Gastroesophageal sphincter (tissue), 4 donors: ENCODE measurements around the gene EHBP1. TPM values are rescaled to one million over a fixed set of nuclear protein-coding genes. Genes with fewer than 3 reads are reported as not detected.

Experiments used
- ATAC-seq: fragments of 150-250 bp; one replicate; pipeline ENCODE4 v1.9.1; 2016; ENCODE audit warnings: mild to moderate bottlenecking, moderate library complexity
- H3K27ac ChIP-seq, 4 donors: fragments of 200-600 bp; sonication (generic) in 3 of 4; 1 replicate in 3 of 4; 2 replicates in 1 of 4; pipeline ENCODE4 v1.5.1; 2016 to 2019
- H3K27me3 ChIP-seq: fragments of 200-600 bp; sonication (generic); one replicate; pipeline ENCODE4 v1.5.1; 2019
- H3K36me3 ChIP-seq, 2 donors: fragments of 200-600 bp; sonication (generic); one replicate each; pipeline ENCODE4 v1.5.1; 2019; ENCODE audit warnings: control low read depth in 1 of 2
- H3K4me1 ChIP-seq, 3 donors: fragments of 200-600 bp; sonication (generic); 1 replicate in 2 of 3; 2 replicates in 1 of 3; pipeline ENCODE4 v1.5.1; 2016 to 2019; ENCODE audit warnings: control low read depth in 2 of 3
- H3K4me3 ChIP-seq, 2 donors: fragments of 200-600 bp; sonication (generic); one replicate each; pipeline ENCODE4 v1.5.1; 2019; ENCODE audit warnings: mild to moderate bottlenecking in 1 of 2, moderate library complexity in 1 of 2
- H3K9me3 ChIP-seq, 3 donors: fragments of 200-600 bp; sonication (generic); one replicate each; pipeline ENCODE4 v1.5.1; 2017 to 2019; ENCODE audit warnings: control low read depth in 2 of 3
- CTCF ChIP-seq, 4 experiments: fragments of 200-600 bp in 2 of 4; fragments of 450-650 bp in 2 of 4; sonication (generic) in 1 of 4; IDR thresholded peaks; one replicate each; pipeline ENCODE4 v1.5.1; 2017 to 2019; ENCODE audit warnings: antibody characterized with exemption in 4 of 4, mild to moderate bottlenecking in 2 of 4, moderate library complexity in 2 of 4
- EP300 ChIP-seq: sonication (generic); formaldehyde crosslinking; IDR thresholded peaks from one replicate; pipeline ENCODE4 v1.6.1; 2017; ENCODE audit warnings: antibody characterized with exemption, mild to moderate bottlenecking
- POLR2A ChIP-seq, 2 donors: fragments of 450-650 bp; IDR thresholded peaks; one replicate each; pipeline ENCODE4 v1.6.1; 2017; ENCODE audit warnings: antibody characterized with exemption in 2 of 2, mild to moderate bottlenecking in 2 of 2, moderate library complexity in 1 of 2
- POLR2AphosphoS5 ChIP-seq: sonication (generic); formaldehyde crosslinking; IDR thresholded peaks from one replicate; pipeline ENCODE4 v1.6.1; 2017; ENCODE audit warnings: antibody characterized with exemption
- WGBS, 2 donors: methylation state at CpG; one replicate each; pipeline ENCODE4 v1.1.5; 2018; ENCODE audit warnings: low coverage in 1 of 2; 5-methylcytosine and 5-hydroxymethylcytosine counted together
- total RNA-seq, 4 donors: library from RNA; depleted of rRNA; stranded (reverse); fragments of >200 nt; gene quantifications; one replicate each; pipeline ENCODE4 v1.1.0, GENCODE V29; 2016

Gene EHBP1
- total RNA-seq, 4 donors from 2014 or later: 82.4 to 159 (median 146) TPM

- H3K27me3 ChIP-seq: no peaks in the 10 kb centered on the region
- no peaks in the 10 kb centered on the region for H3K4me1 ChIP-seq
- no peak overlapping the region for H3K27ac ChIP-seq
- H3K9me3 ChIP-seq: peaks cover 0 to 12% (median 0%) of the 10 kb centered on the region in 3 donors
- no peak for ATAC-seq
- peaks cover 0 to 38% of the 10 kb centered on the region in 2 donors for H3K36me3 ChIP-seq
- TF ChIP-seq CTCF (IDR thresholded peaks at IDR 0.05) (no peak), POLR2AphosphoS5 (no peak), EP300 (no peak), POLR2A (IDR thresholded peaks at IDR 0.05) (no peak)
- no peak overlapping the region for H3K4me3 ChIP-seq
Observed at GRCh38 chr2:62923242-62923641, 217.7 kb downstream of the EHBP1 start.

- Histone ChIP-seq H3K27me3 (no peaks in the 10 kb centered on the region), H3K4me1 (no peaks in the 10 kb centered on the region), H3K36me3 (peaks cover 0 to 38% of the 10 kb centered on the region in 2 donors), H3K4me3 (no peak overlapping the region), H3K9me3 (peaks cover 0 to 12% (median 0%) of the 10 kb centered on the region in 3 donors), H3K27ac (no peak overlapping the region)
- 100% methylated on average over 1 of the region's 2 CpGs; no CpG with 5 or more reads in 1 of the 2 donors for WGBS, 2 donors
- ATAC-seq: no peak
- TF ChIP-seq EP300 (no peak), POLR2A (IDR thresholded peaks at IDR 0.05) (no peak), CTCF (IDR thresholded peaks at IDR 0.05) (no peak), POLR2AphosphoS5 (no peak)
Observed at GRCh38 chr2:62923881-62924280, 218.4 kb downstream of the EHBP1 start.

- Histone ChIP-seq H3K4me3 (no peak overlapping the region), H3K4me1 (no peaks in the 10 kb centered on the region), H3K27me3 (no peaks in the 10 kb centered on the region), H3K36me3 (peaks cover 0 to 10% of the 10 kb centered on the region in 2 donors), H3K27ac (no peak overlapping the region), H3K9me3 (no peaks in the 10 kb centered on the region)
- WGBS, 2 donors: 69 to 100% methylated on average over 2 of the region's 2 CpGs
- TF ChIP-seq CTCF (IDR thresholded peaks at IDR 0.05): no peak
- no peak for TF ChIP-seq POLR2AphosphoS5
- no peak for TF ChIP-seq POLR2A (IDR thresholded peaks at IDR 0.05)
- no peak for TF ChIP-seq EP300
- no peak for ATAC-seq
Observed at GRCh38 chr2:62928015-62928414, 222.5 kb downstream of the EHBP1 start.

GRCh38 chr2:62931536-62931935, 226.0 kb downstream of the EHBP1 start:
- Histone ChIP-seq H3K27ac (no peak overlapping the region), H3K27me3 (no peaks in the 10 kb centered on the region), H3K4me3 (no peak overlapping the region), H3K9me3 (no peaks in the 10 kb centered on the region), H3K36me3 (no peaks in the 10 kb centered on the region), H3K4me1 (no peaks in the 10 kb centered on the region)
- TF ChIP-seq POLR2AphosphoS5: no peak
- no peak for TF ChIP-seq POLR2A (IDR thresholded peaks at IDR 0.05)
- no peak for TF ChIP-seq EP300
- TF ChIP-seq CTCF (IDR thresholded peaks at IDR 0.05): no peak
- no peak for ATAC-seq
- WGBS, 2 donors: 90 to 96% methylated on average over 3 of the region's 3 CpGs

GRCh38 chr2:62933398-62933917, 227.9 kb downstream of the EHBP1 start:
- no peaks in the 10 kb centered on the region for H3K27me3 ChIP-seq
- H3K27ac ChIP-seq: no peak overlapping the region
- H3K4me3 ChIP-seq: no peak overlapping the region
- 67 to 73% methylated on average over 2 of the region's 2 CpGs for WGBS, 2 donors
- ATAC-seq: no peak
- TF ChIP-seq POLR2A (IDR thresholded peaks at IDR 0.05) (no peak), POLR2AphosphoS5 (no peak), EP300 (no peak), CTCF (IDR thresholded peaks at IDR 0.05) (no peak)
- H3K9me3 ChIP-seq: no peaks in the 10 kb centered on the region
- H3K36me3 ChIP-seq: no peaks in the 10 kb centered on the region
- no peaks in the 10 kb centered on the region for H3K4me1 ChIP-seq
